Coronary artery (tissue), 2 donors: ENCODE results near the gene ZNF155.

Experiments used
- DNase-seq: peaks from one replicate; pipeline ENCODE4 v3.0.0-alpha.2; 2017; ENCODE audit warnings: low spot score
- H3K27ac ChIP-seq, 2 donors: fragments of 200-600 bp; sonication (generic); one replicate each; pipeline ENCODE4 v1.5.1; 2016 to 2019
- H3K4me3 ChIP-seq: fragments of 200-600 bp; sonication (generic); 2 replicates; pipeline ENCODE4 v1.5.1; 2016; ENCODE audit warnings: mild to moderate bottlenecking, moderate library complexity
- TF ChIP-seq, protein P1 (sequence below): fragments of 200-600 bp; sonication (generic); IDR thresholded peaks from one replicate; pipeline ENCODE4 v1.5.1; 2019; ENCODE audit warnings: antibody characterized with exemption

Gene ZNF155

DNA sequence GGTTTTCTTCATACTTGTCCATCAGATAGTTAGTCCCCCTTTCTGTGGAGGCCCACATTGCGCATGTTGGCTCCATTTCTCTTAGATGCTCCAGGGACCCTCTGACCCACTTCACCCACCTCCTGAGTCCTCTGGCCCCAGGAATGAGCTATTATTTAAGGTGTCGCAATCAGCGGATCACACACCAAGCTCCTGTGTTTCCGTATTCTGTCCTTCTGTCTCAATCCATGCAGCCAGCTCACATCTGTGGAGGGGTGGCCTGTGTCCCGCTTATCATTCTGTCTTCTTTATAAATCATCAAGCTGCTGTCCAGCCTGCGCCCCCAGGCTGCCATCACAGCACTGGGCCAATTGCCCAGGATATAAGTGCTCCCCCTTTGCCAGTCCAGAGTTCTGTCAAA is 23.5 kb downstream of the ZNF155 start:
- H3K4me3 ChIP-seq = no peak overlapping the region
- TF ChIP-seq, protein P1, sequence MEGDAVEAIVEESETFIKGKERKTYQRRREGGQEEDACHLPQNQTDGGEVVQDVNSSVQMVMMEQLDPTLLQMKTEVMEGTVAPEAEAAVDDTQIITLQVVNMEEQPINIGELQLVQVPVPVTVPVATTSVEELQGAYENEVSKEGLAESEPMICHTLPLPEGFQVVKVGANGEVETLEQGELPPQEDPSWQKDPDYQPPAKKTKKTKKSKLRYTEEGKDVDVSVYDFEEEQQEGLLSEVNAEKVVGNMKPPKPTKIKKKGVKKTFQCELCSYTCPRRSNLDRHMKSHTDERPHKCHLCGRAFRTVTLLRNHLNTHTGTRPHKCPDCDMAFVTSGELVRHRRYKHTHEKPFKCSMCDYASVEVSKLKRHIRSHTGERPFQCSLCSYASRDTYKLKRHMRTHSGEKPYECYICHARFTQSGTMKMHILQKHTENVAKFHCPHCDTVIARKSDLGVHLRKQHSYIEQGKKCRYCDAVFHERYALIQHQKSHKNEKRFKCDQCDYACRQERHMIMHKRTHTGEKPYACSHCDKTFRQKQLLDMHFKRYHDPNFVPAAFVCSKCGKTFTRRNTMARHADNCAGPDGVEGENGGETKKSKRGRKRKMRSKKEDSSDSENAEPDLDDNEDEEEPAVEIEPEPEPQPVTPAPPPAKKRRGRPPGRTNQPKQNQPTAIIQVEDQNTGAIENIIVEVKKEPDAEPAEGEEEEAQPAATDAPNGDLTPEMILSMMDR = no peak
- H3K27ac ChIP-seq = no peak overlapping the region
- no peak for DNase-seq

DNA sequence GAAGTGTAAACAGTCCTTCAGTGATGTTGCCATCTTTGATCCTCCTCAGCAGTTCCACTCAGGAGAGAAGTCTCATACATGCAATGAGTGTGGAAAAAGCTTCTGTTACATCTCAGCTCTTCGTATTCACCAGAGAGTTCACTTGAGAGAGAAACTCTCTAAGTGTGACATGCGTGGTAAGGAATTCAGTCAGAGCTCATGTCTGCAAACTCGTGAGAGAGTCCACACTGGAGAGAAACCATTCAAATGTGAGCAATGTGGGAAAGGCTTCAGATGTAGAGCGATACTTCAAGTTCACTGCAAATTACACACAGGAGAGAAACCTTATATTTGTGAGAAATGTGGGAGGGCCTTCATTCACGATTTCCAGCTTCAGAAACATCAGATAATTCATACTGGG is 26.5 kb downstream of the ZNF155 start:
- Histone ChIP-seq H3K4me3 (peak overlapping the region; percentile 30), H3K27ac (no peak overlapping the region)
- no peak for DNase-seq
- TF ChIP-seq, protein P1 = no peak

DNA sequence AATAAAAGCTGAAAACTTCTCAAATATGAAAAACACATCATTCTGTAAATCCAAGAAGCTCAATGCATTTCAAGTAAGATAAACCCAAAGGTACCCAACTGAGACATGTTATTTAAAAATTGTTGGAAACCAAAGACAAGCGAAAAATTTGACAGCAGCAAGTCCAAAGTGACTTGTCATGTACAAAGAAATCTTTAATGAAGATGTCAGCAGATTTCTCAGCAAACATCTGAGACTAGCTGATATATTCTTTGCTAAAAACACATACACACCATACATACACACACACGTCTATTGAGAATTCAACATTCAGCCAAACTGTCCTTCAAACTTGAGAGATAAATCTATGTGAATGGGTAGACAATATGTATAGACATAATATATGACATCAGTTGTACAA is 35.5 kb downstream of the ZNF155 start:
- H3K27ac ChIP-seq = no peak overlapping the region
- H3K4me3 ChIP-seq = no peak overlapping the region
- no peak for DNase-seq
- TF ChIP-seq, protein P1 = no peak

DNA sequence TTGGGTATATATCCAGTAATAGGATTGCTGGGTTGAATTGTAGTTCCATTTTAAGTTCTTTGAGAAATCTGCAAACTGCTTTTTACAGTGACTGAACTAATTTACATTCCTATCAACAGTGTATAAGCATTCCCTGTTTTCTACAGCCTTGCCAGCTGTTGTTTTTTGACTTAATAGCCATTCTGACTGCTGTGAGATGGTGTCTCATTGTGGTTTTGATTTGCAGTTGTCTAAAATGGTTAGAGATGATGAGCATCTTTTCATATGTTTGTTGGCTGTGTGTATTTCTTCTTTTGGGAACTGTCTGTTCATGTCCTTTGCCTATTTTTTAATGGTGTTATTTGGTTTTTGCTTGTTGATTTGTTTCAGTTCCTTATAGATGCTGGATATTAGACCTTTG is 37.2 kb downstream of the ZNF155 start:
- Histone ChIP-seq H3K4me3 (no peak overlapping the region), H3K27ac (no peak overlapping the region)
- TF ChIP-seq, protein P1 = no peak
- DNase-seq = no peak

DNA sequence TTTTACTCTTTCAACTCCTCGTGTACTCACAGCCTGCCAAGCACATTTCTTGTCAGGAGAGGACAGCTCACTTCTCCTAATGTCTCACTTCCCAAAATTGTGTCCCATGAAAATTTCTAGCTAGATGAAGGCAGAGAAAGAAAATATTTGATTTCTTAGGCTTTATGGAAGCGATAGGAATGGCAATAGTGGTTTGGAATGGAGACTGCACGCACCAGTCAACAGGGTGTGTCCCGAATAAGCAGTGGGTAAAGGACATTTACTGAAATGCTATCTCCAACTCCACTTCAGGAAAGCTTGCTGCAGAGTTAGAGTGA is 40.9 kb downstream of the ZNF155 start:
- TF ChIP-seq, protein P1 = no peak
- H3K4me3 ChIP-seq = peak overlapping the region; percentile 82
- H3K27ac ChIP-seq = peak overlapping the region in 1 of 2 donors; percentile 44
- DNase-seq = no peak

DNA sequence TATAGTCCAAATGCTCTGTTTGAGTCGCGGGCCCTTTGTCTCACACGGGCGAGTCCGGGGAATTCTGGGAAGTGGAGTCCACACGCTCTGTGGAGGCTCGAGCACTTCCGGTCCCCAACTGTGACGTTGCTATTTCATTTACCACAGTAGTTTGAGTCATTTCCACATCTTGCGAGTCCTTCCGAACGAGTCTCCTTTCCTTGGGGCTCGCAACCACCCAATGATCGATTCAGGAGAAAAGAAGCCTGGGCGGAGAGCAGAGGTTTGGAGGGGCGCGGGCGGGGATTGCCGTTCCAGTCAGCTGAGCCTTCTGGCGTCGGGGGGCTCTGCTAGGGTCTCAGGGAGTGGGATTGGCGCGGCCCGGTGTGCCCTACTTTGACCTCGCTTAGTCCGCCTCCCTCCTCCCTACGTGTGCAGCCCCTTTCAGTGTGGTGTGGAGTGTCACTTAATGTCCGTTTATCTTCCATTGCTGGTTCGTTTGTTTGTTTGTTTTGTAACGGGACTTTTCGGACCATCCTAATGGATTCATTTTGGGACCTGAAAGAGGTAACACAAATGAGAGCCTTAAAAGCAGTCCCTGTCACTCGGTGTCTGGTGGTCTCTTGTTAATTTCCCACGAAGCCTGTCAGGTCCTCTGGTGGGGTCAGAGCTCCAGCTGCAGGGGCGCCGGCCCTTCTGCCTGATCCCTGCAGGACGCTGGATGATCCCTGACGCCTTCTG is 41.4 kb downstream of the ZNF155 start, which contains the start of gene ZNF222:
Gene ZNF222 (plus strand): TSS at position 163 of the 720 bp plus-strand sequence. CDS start 58 bp downstream, at position 221.
- Histone ChIP-seq H3K27ac (peak within 1 kb of the TSS in 1 of 2 donors; percentile 44), H3K4me3 (peak within 1 kb of the TSS; percentile 82)
- DNase-seq = peak; percentile 84
- TF ChIP-seq, protein P1 = no peak

DNA sequence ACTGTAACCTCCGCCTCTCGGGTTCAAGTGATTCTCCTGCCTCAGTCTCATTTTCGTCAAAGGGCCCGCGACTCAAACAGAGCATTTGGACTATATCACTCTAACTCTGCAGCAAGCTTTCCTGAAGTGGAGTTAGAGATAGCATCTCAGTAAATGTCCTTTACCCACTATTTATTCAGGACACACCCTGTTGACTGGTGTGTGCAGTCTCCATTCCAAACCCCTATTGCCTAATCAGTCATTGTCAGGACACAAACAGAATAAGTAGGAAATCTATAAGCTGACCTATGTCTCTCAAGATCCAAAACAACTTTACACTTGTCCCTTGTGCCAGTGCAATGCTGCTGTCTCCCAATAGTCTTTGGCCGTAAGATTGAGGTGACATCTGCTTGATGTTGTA is 42.6 kb downstream of the ZNF155 start:
- Histone ChIP-seq H3K27ac (no peak overlapping the region), H3K4me3 (no peak overlapping the region)
- TF ChIP-seq, protein P1 = no peak
- no peak for DNase-seq
